Measurements from ENCODE around the gene CDC73.
"Not testable (repeated sequence)": the region's sequence is repeated elsewhere in the genome, so short reads cannot be mapped to it uniquely, and the experiment has no call there.

The CDC73 gene

GRCh38 chr1:193237381-193237978 lies 115.6 kb downstream of the CDC73 start:
- DNase-seq: no peak

- DNase-seq: no peak
These were observed 118.8 kb downstream of the CDC73 start for GRCh38 chr1:193240609-193241008.

GRCh38 chr1:193241132-193241827 lies 119.4 kb downstream of the CDC73 start:
- no peak for DNase-seq

- DNase-seq: no peak
These were observed 120.2 kb downstream of the CDC73 start for GRCh38 chr1:193242000-193242399.

- no peak for DNase-seq
These were observed 127.4 kb downstream of the CDC73 start for GRCh38 chr1:193249187-193249586.

- DNase-seq: no peak
These were observed 130.1 kb downstream of the CDC73 start for GRCh38 chr1:193251950-193252349.

- DNase-seq: no peak
These were observed 134.2 kb downstream of the CDC73 start for GRCh38 chr1:193256019-193256418.

GRCh38 chr1:193259636-193260035 lies 137.8 kb downstream of the CDC73 start:
- no peak for DNase-seq

- no peak for DNase-seq
These were observed 138.4 kb downstream of the CDC73 start for GRCh38 chr1:193260056-193260745.

- no peak for DNase-seq
These were observed 139.1 kb downstream of the CDC73 start for GRCh38 chr1:193260896-193261295.

GRCh38 chr1:193262661-193263060 lies 140.8 kb downstream of the CDC73 start:
- DNase-seq: no peak

GRCh38 chr1:193264313-193265065 lies 142.7 kb downstream of the CDC73 start:
- no peak for DNase-seq

GRCh38 chr1:193265716-193266115 lies 143.9 kb downstream of the CDC73 start:
- DNase-seq: no peak

GRCh38 chr1:193266794-193267193 lies 145.0 kb downstream of the CDC73 start:
- not testable (repeated sequence) for DNase-seq

GRCh38 chr1:193270996-193271395 lies 149.2 kb downstream of the CDC73 start:
- no peak for DNase-seq

- no peak for DNase-seq
These were observed 153.9 kb downstream of the CDC73 start for GRCh38 chr1:193275773-193276172.

- DNase-seq: no peak
These were observed 157.1 kb downstream of the CDC73 start for GRCh38 chr1:193278968-193279367.

GRCh38 chr1:193281894-193282293 lies 160.1 kb downstream of the CDC73 start:
- no peak for DNase-seq

GRCh38 chr1:193283016-193283415 lies 161.2 kb downstream of the CDC73 start:
- DNase-seq: no peak

- DNase-seq: no peak
These were observed 162.4 kb downstream of the CDC73 start for GRCh38 chr1:193284219-193284618.

- DNase-seq: no peak
These were observed 163.8 kb downstream of the CDC73 start for GRCh38 chr1:193285641-193286040.

GRCh38 chr1:193288548-193289080 lies 166.8 kb downstream of the CDC73 start:
- DNase-seq: not testable (repeated sequence)

GRCh38 chr1:193293726-193294125 lies 171.9 kb downstream of the CDC73 start:
- DNase-seq: no peak

Measured in NCI-H2081 treated with DMSO at 0.1 percent for 48 hours (cell line).